OCI-LY1 (cell line): ENCODE results near the gene RAI14.

Experiments
- H2AFZ ChIP-seq: fragments of 200-600 bp; sonication (generic), shearing (Covaris generic); 2 replicates; pipeline ENCODE4 v1.6.0; 2014; ENCODE audit warnings: antibody characterized with exemption, mild to moderate bottlenecking, low read length
- H3F3A ChIP-seq: fragments of 200-600 bp; sonication (generic), shearing (Covaris generic); 2 replicates; pipeline ENCODE4 v1.6.0; 2014; ENCODE audit warnings: mild to moderate bottlenecking, antibody characterized with exemption, low read length, moderate library complexity; ENCODE audit not compliant: insufficient read depth
- H3K27ac ChIP-seq: fragments of 200-600 bp; sonication (generic); 2 replicates; pipeline ENCODE4 v1.5.1; 2014; ENCODE audit warnings: low read length, mixed run types, mild to moderate bottlenecking, low read depth; ENCODE audit not compliant: poor library complexity, severe bottlenecking
- H3K27me3 ChIP-seq: fragments of 200-600 bp; sonication (generic); 2 replicates; pipeline ENCODE4 v1.6.0; 2014; ENCODE audit warnings: antibody characterized with exemption, mild to moderate bottlenecking, low read length, moderate library complexity; ENCODE audit not compliant: insufficient read depth
- H3K36me3 ChIP-seq: fragments of 200-600 bp; sonication (generic); 2 replicates; pipeline ENCODE4 v1.6.1; 2014; ENCODE audit warnings: mild to moderate bottlenecking, antibody characterized with exemption, low read length, moderate library complexity, mixed read lengths; ENCODE audit not compliant: insufficient read depth
- H3K4me1 ChIP-seq: fragments of 200-600 bp; sonication (generic); 2 replicates; pipeline ENCODE4 v1.5.1; 2014; ENCODE audit warnings: mild to moderate bottlenecking, low read length, moderate library complexity; ENCODE audit not compliant: insufficient read depth, severe bottlenecking
- H3K4me2 ChIP-seq: fragments of 200-600 bp; sonication (generic), shearing (Covaris generic); 2 replicates; pipeline ENCODE4 v1.6.1; 2014; ENCODE audit warnings: low read length
- H3K4me3 ChIP-seq: fragments of 200-600 bp; sonication (generic); 2 replicates; pipeline ENCODE4 v1.5.1; 2014; ENCODE audit warnings: low read length, low read depth, mild to moderate bottlenecking, mixed read lengths; ENCODE audit not compliant: poor library complexity, severe bottlenecking
- H3K79me2 ChIP-seq: fragments of 200-600 bp; shearing (Covaris generic); 2 replicates; pipeline ENCODE4 v1.6.1; 2016; ENCODE audit warnings: mixed run types, low read length, mixed read lengths; ENCODE audit not compliant: insufficient read depth
- H3K9ac ChIP-seq: fragments of 200-600 bp; sonication (generic), shearing (Covaris generic); 2 replicates; pipeline ENCODE4 v1.6.1; 2014; ENCODE audit warnings: mild to moderate bottlenecking, low read length, mixed read lengths
- H3K9me2 ChIP-seq: fragments of 200-600 bp; sonication (generic), shearing (Covaris generic); 2 replicates; pipeline ENCODE4 v1.6.1; 2014; ENCODE audit warnings: low read depth, mild to moderate bottlenecking, low read length, mixed read lengths
- H3K9me3 ChIP-seq: fragments of 200-600 bp; shearing (Covaris generic); 2 replicates; pipeline ENCODE4 v1.6.1; 2014; ENCODE audit warnings: low read length, mixed read lengths
- H4K20me1 ChIP-seq: fragments of 200-600 bp; sonication (generic), shearing (Covaris generic); 2 replicates; pipeline ENCODE4 v1.6.0; 2016; ENCODE audit warnings: mild to moderate bottlenecking, low read length; ENCODE audit not compliant: insufficient read depth
- CTCF ChIP-seq: fragments of 200-600 bp; sonication (generic), shearing (Covaris generic); IDR thresholded peaks from 2 replicates; pipeline ENCODE4 v1.5.1; 2017; ENCODE audit warnings: mild to moderate bottlenecking, antibody characterized with exemption, low read length, moderate library complexity, mixed read lengths
- EZH2 ChIP-seq: fragments of 200-600 bp; sonication (generic), shearing (Covaris generic); IDR thresholded peaks from 2 replicates; pipeline ENCODE4 v1.8.0; 2017; ENCODE audit warnings: borderline replicate concordance, mixed run types, mild to moderate bottlenecking, antibody characterized with exemption, low read length, moderate library complexity, mixed read lengths

RAI14 gene

GRCh38 chr5:34621277-34622097, 34.6 kb upstream of the RAI14 start:
- H3K9me3 ChIP-seq, result no peaks in the 10 kb centered on the region
- H3K36me3 ChIP-seq, result no peaks in the 10 kb centered on the region
- H3K4me3 ChIP-seq, result no peak overlapping the region
- no peaks in the 10 kb centered on the region for H3K4me1 ChIP-seq
- TF ChIP-seq CTCF (no peak), EZH2 (no peak)
- H3F3A ChIP-seq, result no peaks in the 10 kb centered on the region
- H3K27ac ChIP-seq, result no peak overlapping the region
- no peak overlapping the region for H3K9ac ChIP-seq
- no peak overlapping the region for H3K4me2 ChIP-seq
- H3K9me2 ChIP-seq, result no peaks in the 10 kb centered on the region
- H3K27me3 ChIP-seq, result no peaks in the 10 kb centered on the region
- no peak overlapping the region for H2AFZ ChIP-seq
- no peaks in the 10 kb centered on the region for H3K79me2 ChIP-seq
- no peaks in the 10 kb centered on the region for H4K20me1 ChIP-seq

- no peaks in the 10 kb centered on the region for H3K27me3 ChIP-seq
- no peaks in the 10 kb centered on the region for H4K20me1 ChIP-seq
- no peak overlapping the region for H3K9ac ChIP-seq
- no peaks in the 10 kb centered on the region for H3K9me3 ChIP-seq
- no peak overlapping the region for H3K4me3 ChIP-seq
- no peaks in the 10 kb centered on the region for H3F3A ChIP-seq
- no peak overlapping the region for H3K27ac ChIP-seq
- H3K36me3 ChIP-seq, result no peaks in the 10 kb centered on the region
- H3K4me2 ChIP-seq, result no peak overlapping the region
- TF ChIP-seq CTCF (no peak), EZH2 (no peak)
- H3K79me2 ChIP-seq, result no peaks in the 10 kb centered on the region
- H2AFZ ChIP-seq, result no peak overlapping the region
- no peaks in the 10 kb centered on the region for H3K9me2 ChIP-seq
- no peaks in the 10 kb centered on the region for H3K4me1 ChIP-seq
Measured at GRCh38 chr5:34622098-34622400, 34.1 kb upstream of the RAI14 start.

GRCh38 chr5:34624691-34625090, 31.4 kb upstream of the RAI14 start:
- Histone ChIP-seq H3F3A (no peaks in the 10 kb centered on the region), H4K20me1 (no peaks in the 10 kb centered on the region), H3K27me3 (no peaks in the 10 kb centered on the region), H3K9me3 (no peaks in the 10 kb centered on the region), H3K4me3 (no peak overlapping the region), H2AFZ (no peak overlapping the region), H3K9ac (no peak overlapping the region), H3K36me3 (no peaks in the 10 kb centered on the region), H3K4me2 (no peak overlapping the region), H3K79me2 (no peaks in the 10 kb centered on the region), H3K27ac (no peak overlapping the region), H3K4me1 (no peaks in the 10 kb centered on the region), H3K9me2 (no peaks in the 10 kb centered on the region)
- TF ChIP-seq CTCF, result no peak
- TF ChIP-seq EZH2, result no peak
